Suppressor macrophage treated with lipopolysaccharide for 4 hours (primary cell): Measurements from ENCODE around the gene CCDC6.
"Not testable (repeated sequence)": the region's sequence is repeated elsewhere in the genome, so short reads cannot be mapped to it uniquely, and the experiment has no call there.

ENCODE experiments used
- DNase-seq: peaks from one replicate; pipeline ENCODE4 v3.0.0-alpha.2; 2020

Gene CCDC6

DNA sequence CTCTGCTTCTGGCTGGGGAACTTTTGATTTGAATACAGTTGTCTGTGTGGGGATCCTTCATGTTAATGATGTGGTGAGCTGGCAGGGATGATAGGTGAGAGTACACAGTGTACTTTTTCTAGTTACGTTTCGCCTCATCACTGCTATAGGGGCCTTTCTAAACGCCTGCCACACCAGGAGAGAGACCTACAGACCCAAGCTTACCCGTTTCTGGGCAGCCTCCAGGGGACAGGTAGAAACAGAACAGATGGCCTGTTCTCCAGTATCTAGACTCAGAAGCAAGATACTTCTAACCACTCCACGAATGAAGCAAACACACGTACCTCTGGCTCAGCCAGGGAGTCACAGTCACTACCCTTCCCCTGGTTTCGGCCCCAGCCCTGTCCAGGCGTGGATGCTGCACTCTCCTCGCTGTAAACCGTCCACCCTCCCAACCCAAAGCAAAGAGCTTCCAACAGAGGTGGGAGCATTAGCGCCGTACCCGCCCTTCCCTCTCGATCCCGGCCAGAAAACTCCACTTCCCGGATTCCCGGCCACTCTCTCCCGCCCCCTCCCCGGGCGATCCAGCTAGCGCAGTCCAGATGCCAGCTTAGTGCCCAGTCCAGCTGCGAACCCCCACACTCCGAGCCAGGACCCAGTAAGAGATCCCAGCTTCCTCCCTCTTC, 1.2 kb downstream of the CCDC6 start:
- peak; percentile 16 for DNase-seq

DNA sequence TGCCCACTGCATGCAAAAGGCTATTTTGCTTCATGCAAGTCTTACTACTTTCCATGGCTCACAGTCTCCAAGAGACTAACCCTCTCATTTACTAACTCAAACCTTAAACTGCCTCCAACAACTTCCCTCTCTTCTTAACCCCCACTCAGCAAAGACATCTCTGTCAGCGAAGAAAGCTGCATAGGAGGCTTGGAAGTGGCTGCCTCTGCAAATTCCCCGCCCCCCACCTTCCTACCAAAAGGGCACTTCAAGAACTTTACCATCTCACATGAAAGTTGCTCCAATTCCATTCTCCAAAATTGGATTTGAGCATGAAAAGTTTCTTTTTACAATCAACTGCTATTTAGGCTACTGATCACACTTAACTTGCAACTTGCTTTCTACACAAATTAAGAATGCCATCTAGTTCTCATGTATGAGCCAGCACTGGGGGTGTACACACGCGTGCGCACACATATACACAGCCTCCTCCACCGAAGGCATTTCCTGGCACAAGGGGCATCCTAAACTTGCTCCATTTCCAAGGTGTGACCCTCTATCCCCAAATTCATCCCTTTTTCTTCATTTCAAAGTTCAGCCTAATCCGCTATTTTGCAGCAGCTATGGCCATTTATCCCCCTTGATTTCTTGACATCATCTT, 1.8 kb downstream of the CCDC6 start:
- no peak for DNase-seq

DNA sequence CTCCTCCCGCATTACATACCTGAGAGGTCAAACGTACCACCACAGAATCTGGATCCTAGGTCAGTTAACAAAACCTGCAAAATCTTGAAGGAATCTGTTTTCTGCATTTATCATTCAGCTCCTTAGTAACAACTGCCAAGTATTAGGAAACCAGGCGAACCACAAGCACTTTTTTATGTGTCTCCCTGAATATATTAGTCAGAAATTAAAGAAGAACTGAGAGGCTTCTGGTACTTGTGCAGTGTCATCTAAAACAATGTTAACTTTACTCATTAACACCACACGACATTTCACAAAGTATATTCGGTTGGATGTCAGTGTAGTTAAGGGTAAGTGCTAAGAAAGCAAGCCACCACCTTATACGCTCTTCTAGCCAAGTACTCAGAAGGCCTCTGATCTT, 2.5 kb downstream of the CCDC6 start:
- peak; percentile 48 for DNase-seq

DNA sequence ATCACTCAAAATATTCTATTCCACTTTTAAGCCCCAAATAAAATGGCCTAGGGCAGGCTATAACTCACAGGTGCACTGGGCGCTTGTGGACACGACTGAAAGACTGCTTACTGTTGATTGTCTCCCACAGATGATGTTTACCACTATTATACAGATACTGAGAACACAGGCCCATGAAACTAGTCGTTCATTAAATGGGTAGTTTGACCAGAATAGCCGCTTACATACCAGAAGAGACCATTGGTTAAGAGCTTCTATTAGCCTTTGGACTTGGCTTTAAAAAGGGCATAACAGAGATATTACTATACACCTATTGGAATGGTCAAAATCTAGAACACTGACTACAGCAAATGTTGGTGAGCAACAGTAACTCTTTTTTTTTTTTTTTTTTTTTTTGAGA, 4.3 kb downstream of the CCDC6 start:
- no peak for DNase-seq

DNA sequence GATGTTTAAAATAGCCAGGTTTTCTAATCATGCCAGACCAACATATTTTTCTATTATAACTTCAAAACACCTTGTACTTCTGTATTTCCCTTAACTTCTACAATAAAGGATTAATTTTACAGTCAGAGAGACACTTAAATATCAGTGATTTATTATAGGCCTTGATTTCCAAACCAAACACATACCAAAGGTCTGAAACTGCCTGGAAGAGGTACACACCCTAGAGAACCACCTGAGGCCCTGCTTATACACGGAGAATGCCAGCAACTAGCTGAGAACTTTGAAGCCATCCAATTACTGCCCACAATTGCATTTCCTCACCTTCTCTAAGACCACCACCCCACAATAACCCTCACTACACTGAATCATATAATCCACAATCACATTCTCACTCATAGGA, 4.9 kb downstream of the CCDC6 start:
- no peak for DNase-seq

DNA sequence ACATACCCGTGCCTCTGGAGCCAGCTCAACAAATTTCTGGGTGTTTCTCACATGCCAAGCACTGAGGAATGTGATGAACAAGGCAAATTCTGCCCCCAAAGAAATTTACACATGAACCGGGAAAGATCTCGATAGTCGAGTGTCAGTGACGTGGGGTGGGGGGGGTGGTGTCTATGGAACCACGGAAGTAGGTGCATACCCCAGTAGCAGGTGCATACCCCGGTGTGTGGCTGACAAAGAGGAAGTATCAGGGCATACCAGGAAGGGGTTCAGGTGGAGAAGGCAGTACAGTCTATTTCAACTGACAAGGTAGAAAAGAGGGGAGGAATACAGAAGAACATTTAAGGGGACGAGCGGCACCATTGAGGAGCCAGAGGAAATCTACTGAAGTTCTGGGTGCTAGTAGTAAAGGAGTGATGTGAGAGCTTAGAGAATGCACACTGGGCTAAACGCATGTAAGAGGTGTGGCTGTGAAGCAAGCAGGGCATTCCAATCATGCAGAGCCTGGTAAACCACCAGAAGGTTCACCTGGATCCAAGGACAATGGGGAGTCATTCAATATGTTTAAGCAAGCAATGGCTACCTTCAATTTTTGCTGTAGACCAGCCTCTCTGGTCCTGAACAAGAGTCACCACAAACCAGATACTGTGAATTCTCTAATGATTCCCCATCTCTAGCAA, 6.2 kb downstream of the CCDC6 start:
- no peak for DNase-seq

DNA sequence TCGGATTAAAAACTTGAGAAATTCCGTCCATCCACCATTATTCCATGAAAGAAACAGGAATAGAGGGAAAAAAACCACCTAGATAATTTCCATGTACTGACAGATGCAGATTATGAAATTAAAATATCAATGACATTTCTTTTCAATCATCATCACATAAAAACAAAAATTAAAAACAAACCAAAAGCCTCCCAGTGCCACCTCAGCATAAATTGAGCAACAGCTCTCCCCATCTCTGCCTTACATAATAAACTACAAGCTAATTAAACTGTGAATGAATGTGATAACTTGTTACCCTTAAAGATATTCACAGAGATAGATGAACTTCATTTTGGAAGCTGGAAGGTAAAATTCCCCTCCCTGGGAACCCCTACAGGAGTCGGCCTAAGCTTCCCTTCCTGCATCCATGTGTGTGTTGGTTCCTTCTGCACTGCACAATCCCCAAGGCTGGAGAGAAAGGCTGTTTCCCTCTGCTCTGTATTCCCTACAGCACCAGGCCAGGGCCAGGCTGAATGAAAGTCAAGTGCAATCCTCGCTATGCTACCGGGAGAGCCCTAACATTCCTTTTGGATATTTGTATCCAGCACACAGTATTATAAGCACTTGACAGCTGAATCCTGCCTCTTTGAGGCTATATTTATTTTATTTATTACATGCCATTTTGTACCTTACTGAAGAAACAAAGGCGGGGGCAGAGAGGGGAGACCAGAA, 8.1 kb downstream of the CCDC6 start:
- DNase-seq: no peak

DNA sequence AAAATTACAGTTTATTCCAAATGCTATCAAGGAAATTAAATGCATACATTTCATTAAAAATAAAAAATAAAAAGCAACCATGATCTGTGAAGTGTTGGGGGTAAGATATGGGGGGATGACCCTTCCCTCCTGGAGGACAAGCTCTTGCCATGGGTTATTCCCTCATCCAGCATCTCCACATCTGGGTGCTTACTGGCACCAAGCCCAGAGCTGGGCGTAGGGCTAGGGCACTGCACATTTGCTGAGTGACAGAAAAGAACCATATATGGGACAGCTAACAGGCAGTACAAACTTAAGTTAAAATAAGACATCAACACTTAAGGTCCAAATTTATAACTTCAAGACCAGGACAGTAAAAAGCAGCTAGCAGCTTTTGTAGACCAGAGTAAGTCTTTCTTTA, 10.2 kb downstream of the CCDC6 start:
- no peak for DNase-seq

DNA sequence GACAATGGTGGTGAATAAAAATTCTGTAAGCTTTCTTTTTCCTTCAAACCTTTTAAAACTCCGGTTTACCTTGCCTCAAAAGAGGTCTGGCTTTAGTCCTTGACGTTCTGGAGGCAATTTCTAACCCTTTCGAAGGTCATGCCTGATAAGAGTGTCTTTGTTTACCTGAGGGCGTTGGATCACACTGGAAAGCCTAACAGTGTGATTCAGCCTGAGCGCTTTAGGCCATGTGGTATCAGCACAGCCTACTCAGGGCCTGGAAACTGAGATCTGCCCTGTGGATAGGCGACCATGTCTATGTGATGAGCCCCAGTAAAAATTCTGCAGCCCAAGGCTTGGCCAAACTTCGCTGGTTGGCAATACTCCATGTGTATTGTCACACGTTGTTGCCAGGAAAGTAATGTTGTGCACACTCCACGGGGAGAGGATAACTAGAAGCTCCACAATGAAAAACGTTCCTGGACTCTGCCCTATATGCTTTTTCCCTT, 10.7 kb downstream of the CCDC6 start:
- DNase-seq: no peak

DNA sequence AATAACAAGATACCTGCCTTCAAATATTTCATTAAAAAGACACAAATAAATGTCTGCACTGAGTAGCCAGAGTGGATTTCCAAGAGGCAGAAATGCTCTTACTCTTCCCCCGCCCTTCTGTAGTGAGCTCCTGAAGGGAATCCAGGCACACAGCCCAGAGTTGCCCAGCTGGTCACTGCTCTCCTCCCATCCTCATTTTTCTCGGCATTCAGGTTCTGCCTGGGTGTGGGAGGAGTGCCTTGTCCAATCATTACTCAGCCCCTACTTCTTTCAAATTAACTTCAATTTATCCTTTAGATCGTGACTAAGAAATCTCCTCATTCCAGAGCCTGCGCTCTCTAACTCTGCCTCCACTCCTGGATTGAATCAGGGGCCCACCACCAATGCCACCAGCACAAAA, 12.2 kb downstream of the CCDC6 start:
- no peak for DNase-seq

DNA sequence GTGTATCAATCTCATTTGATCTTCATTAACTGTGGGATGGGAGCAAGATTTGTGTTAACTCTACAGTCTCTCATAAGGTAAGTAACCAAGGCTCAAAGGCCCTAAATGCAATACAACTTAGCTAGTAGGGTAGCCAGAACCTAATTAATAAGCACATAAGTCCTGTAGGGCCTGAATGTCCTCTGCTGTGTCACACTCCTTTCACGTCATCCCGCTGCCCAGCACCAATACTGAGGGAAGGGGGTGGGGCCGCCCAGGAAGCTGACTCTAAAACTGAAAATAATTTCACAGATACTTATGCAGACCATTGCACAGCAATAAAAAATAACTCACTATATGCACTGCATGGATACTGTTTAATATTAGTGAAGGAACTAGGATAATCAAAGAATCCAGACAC, 13.7 kb downstream of the CCDC6 start:
- DNase-seq: peak; percentile 87

DNA sequence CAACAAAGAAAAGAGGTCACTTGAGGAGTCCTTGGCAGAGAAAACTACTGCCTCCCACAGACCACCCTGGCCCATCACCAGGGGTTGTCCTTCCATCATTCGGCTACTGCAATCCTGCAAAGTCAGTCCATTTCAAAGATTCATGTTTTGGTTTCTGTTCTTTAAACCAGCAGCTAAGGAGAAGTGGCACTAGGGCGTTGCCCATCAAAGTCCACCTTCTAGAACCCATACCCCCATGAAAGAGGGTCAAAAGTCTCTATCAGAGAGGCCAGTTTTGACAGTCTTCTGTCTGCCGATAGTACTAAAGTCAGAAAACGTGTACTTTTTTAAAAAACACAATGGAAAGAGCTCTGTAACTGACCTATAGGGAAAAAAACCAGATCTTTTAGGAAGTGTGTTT, 14.4 kb downstream of the CCDC6 start:
- DNase-seq: peak; percentile 71

DNA sequence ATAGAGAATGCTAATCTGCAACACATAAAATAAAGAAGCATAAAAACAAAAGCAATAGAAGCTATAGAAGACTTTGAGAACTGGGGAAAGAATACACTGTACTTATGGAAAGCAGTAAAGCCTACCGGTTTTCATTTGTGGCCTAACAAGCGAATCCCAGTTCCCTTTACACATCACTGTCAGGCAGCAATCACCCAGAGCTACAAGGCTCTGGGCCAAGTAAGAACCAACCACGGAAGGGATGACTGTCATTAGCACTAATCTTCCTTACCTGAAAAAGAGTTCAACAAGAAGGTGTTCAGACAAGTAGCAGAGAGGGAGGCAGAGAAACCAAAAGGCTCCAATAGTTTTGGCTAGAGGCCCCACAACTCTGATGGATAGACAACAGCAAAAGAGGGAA, 15.0 kb downstream of the CCDC6 start:
- DNase-seq: peak; percentile 35

DNA sequence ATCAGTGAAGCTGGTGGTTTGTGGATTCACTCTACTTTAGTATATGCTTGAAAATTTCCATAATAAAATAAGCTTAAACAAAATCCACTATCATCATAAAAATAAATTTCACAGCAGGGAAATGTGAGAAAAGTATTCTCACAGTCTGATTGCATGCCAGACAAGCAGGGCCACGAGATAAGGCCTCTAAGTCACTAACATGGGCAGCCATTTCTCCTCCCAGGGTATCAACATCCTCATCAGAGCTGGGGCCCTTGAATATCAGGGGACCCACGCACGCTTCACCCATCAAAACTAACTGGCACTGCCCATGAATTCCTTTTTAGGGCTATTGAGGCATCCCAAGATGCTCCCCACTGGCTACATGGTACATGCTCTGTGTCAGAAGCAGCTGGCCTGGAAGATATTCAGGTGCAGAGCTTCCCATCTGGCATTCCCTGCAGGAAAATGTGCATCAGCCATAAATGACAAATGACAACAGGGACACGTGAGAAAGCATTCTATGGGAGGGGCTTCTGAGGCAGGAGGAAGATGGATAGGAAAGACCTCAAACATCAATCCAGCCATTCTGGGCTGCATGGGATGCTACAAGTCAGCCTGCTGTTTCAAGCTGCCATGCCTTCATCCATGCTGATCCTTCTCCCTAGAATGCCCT, 17.4 kb downstream of the CCDC6 start:
- no peak for DNase-seq

DNA sequence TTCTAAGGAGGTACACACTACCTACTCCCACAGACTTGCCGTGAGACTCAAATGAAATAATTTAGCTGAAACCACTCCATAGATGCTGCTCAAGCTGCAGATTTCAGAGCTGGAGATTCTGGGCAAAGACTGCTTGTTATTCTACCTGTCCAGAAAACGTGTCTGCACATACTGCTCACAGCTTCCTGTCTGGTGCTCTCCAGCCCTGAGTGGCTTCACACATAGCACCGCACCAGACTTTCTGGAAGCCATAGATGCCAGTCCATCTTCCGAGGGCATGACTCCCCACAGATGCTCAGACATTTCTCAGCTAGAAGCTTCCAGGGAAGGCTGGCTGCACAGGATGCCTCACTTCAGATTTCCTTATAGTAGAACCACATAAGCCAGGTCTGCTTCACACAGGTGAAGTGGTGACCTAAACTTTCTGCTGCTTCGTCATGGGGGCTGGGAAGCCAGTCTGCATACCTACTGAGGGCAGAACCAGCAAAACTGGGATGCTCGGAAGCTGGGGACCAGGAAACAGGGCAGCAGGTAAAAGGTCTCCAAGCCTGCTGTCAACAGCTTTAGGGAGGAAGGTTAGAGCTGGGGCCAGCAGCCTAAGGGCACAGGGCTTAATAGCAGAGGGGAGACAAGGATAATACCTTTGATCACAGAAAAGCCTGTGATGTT, 18.2 kb downstream of the CCDC6 start:
- DNase-seq: no peak

DNA sequence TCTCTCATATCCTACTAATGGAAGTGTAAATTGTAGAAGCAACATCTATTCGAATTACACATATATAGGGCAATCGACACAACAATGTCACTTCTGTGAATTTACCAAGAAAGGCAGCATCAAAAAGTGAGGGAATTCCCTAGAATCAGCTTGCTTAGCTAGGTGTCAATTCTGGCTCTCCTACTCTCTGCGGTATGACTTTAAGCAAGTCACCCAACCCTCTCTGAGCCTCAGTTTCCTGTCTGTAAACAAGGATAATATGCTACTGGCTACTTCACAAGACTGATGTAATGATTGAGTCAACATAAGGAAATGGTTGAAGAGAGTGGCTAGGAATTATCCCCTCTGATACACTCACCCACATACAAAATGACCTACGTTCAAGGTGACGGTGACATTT, 19.4 kb downstream of the CCDC6 start:
- peak; percentile 29 for DNase-seq

DNA sequence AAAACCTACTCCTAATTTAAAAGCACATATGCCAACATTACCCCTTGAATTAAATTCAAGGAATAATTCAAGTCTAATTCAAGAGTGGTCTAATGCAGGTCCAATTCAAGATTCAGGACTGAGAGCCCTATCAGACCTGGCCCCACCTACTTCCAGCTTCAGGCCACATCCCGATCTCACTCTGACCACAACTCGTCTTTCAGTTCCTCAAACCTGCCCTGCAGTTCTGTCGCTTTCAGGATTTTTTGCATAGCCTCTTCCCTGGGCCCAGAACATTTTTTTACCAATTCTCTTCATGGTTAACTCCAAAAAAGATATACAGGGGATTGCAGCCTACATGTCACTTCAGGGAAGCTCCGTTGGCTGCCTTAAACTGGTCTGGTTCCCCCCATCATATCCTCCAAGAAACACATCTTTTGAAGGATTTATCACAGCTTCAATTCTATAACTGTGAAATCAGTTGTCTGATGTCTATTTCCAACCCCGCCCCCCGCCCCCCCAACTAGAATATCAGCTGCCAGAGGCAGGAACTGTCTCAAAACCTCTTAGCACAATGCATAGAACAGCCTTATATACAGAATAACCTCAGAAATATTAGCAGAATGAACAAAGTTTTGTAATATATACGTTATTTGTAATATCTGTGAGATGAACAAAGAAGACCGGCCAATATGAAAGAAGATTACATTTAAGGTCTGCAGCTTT, 20.8 kb downstream of the CCDC6 start:
- peak; percentile 67 for DNase-seq

DNA sequence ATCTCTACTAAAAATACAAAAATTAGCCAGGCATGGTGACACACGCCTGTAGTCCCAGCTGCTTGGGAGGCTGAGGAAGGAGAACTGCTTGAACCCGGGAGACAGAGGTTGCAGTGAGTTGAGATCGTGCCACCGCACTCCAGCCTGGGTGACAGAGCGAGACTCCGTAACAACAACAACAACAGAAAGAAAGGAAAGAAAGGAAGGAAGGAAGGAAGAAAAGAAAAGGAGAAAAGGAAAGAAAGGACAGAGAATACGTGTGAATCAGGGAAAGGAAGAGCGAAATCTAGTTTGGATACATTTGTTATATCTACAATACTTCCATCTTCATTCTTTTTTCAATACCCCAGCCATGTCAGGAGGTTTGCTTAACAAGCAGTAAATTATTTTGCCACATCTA, 21.5 kb downstream of the CCDC6 start:
- DNase-seq: not testable (repeated sequence)

DNA sequence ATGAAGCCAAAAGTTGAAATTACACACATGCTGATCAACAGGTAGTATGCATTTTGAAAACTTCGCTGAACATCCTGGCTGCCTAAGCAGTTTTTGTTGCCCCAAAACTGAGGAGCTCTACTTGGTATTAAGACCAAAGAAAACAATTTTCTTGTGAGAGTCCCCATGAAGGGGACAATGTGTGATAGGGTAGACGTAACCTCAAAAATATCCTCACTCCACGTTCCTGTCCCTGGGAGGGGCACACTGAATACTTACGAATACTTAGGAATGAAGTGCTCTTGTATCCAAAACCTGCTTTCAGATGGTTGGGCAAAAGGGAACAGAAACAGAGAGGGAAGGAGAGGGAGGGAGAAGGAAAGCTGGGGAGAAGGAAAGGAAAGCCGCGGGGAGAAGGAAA, 24.7 kb downstream of the CCDC6 start:
- no peak for DNase-seq

DNA sequence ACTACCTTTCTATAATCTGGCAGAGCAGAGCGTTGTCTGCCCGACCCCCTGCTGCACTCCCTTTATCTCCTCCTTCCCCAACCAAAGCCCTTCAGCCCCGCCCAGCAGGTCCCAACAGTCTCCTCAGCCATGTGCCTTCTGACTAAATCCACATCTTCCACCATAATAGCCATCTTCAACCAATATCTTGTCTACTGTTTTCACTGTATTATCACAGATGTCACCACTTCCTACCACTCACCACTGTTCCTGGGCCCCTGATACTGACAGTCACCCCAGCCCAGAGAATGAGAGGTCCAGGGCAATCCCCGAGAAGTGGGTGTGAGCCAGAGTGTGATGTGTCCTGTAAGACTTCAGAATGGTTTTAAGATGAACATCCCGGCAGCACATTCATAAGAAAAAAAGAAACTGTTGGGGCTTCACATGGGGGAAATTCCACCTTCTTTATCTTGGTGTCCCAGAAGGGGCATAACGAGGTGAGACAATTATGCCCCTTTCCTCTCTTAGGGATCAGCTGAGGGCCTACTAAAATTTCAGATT, 25.3 kb downstream of the CCDC6 start:
- peak; percentile 8 for DNase-seq

DNA sequence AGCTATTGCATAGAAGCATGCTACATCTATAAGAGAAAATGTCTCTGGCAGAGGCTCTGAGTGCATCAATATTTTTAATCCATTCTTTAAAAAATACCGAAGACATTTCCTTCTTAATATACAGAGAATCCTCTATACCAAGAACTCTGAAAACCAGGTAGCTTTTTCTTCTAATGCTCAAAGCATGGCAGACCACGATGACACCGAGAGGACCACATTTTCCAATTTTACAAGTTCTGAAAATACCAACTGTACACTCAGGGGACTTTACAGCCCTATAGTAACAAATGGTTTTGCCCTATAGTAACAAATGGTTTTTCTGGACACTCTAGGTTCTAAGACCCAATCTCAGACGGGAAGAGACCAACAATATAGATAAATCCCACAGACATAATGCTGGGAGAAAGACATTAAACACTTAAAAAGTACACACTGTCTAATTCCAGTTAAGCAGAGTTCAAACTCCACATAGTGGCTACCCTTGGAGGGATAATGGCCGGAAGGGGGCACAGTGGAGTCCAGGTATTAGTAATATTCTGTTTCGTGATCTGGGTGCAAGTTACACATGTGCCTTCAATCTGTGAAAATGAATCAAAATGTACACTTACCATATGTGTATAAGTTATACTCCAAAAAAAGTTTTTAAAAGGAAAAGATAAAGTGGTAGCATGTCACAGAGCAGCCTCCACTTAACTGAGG, 26.2 kb downstream of the CCDC6 start:
- no peak for DNase-seq
